ENCODE data around the gene TMEM40. TPM values are rescaled to one million over a fixed set of nuclear protein-coding genes. Genes with fewer than 3 reads are reported as not detected.

TMEM40 gene
- total and polyA plus RNA-seq, 2 of the 13 experiments (the other 11 are each of a cell fraction or from before 2014, with no cell fraction given) = 0.16 TPM; not detected in 1

DNA sequence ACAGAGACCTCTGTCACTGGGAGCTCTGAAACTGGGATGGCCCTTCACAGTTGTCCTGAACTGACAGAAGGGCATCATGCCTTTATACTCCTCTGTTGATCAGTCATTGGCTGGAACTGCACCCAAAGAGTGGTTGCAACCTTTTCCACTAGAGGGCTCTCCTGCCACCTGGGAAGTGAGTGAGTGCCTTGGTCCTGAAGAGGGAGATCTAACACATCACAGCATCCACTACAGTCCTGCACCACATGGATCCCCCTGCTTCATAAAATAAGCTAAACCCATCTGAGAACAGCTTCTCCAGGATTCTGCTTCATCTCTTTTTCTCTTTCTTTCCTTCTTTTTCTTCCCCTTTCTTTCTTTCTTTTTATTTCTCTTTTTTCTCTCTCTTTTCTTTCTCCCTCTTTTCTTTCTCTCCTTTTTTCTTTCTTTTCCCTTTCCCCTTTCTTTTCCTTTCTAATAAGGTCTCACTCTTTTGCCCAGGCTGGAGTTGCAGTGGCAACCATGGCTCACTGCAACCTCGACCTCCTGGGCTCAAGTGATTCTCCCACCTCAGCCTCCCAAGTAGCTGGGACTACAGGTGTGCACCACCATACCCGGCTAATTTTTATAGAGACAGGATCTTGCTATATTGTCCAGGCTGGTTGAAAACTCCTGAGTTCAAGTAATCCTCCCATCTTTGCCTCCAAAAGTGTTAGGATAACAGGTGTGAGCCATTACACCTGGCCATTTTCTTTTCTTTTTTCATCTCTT, 52.4 kb downstream of the TMEM40 start (continued):
- TF ChIP-seq MAFG (CRISPR knock-in tag; IDR thresholded peaks at IDR 0.05) (no peak), EHMT2 (IDR thresholded peaks at IDR 0.05; ENCODE audit: borderline replicate concordance, low read depth, low read length) (no peak), ZNF83 (CRISPR knock-in tag; IDR thresholded peaks at IDR 0.05; ENCODE audit: borderline replicate concordance) (no peak), RFX5 (IDR thresholded peaks at IDR 0.05; ENCODE audit: low read depth, low read length) (no peak), ZNF792 (CRISPR knock-in tag; IDR thresholded peaks at IDR 0.05) (peak; percentile 68; the same call in 1 of the 2 replicates), SUZ12 (IDR thresholded peaks at IDR 0.05; ENCODE audit: low read depth, low read length) (no peak), CREM (IDR thresholded peaks at IDR 0.05) (no peak), CREM (CRISPR knock-in tag; IDR thresholded peaks at IDR 0.05) (no peak), RAD21 (CRISPR knock-in tag; IDR thresholded peaks at IDR 0.05) (peak; percentile 68), ZNF263 (CRISPR knock-in tag; IDR thresholded peaks at IDR 0.05) (no peak), SMC3 (IDR thresholded peaks at IDR 0.05; ENCODE audit: low read length) (peak; percentile 86), TEAD3 (CRISPR knock-in tag; optimal IDR thresholded peaks at IDR 0.05; ENCODE audit: borderline replicate concordance) (peak; percentile 23), ZFP62 (CRISPR knock-in tag; IDR thresholded peaks at IDR 0.05) (no peak), SALL1 (CRISPR knock-in tag; IDR thresholded peaks at IDR 0.05) (0 out of 2 replicates have a peak, but pooled peaks have one; percentile 29), ZNF547 (CRISPR knock-in tag; IDR thresholded peaks at IDR 0.05) (no peak), ZNF644 (CRISPR knock-in tag; IDR thresholded peaks at IDR 0.05; ENCODE audit: low read depth) (0 out of 2 replicates have a peak, but pooled peaks have one; percentile 23), ZNF616 (CRISPR knock-in tag; IDR thresholded peaks at IDR 0.05; ENCODE audit: low read depth) (no peak), ZKSCAN8 (CRISPR knock-in tag; IDR thresholded peaks at IDR 0.05; ENCODE audit: borderline replicate concordance) (0 out of 2 replicates have a peak, but pooled peaks have one; percentile 26), TRIM24 (CRISPR knock-in tag; IDR thresholded peaks at IDR 0.05) (no peak), ZNF331 (CRISPR knock-in tag; IDR thresholded peaks at IDR 0.05) (0 out of 2 replicates have a peak, but pooled peaks have one; percentile 39), ZNF766 (CRISPR knock-in tag; IDR thresholded peaks at IDR 0.05; ENCODE audit: borderline replicate concordance) (no peak), STAG1 (CRISPR knock-in tag; IDR thresholded peaks at IDR 0.05) (peak; percentile 73)
- TF ChIP-seq, protein P1, sequence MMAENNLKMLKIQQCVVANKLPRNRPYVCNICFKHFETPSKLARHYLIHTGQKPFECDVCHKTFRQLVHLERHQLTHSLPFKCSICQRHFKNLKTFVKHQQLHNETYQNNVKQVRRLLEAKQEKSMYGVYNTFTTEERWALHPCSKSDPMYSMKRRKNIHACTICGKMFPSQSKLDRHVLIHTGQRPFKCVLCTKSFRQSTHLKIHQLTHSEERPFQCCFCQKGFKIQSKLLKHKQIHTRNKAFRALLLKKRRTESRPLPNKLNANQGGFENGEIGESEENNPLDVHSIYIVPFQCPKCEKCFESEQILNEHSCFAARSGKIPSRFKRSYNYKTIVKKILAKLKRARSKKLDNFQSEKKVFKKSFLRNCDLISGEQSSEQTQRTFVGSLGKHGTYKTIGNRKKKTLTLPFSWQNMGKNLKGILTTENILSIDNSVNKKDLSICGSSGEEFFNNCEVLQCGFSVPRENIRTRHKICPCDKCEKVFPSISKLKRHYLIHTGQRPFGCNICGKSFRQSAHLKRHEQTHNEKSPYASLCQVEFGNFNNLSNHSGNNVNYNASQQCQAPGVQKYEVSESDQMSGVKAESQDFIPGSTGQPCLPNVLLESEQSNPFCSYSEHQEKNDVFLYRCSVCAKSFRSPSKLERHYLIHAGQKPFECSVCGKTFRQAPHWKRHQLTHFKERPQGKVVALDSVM (CRISPR knock-in tag; IDR thresholded peaks at IDR 0.05) = no peak
- TF ChIP-seq, protein P2, sequence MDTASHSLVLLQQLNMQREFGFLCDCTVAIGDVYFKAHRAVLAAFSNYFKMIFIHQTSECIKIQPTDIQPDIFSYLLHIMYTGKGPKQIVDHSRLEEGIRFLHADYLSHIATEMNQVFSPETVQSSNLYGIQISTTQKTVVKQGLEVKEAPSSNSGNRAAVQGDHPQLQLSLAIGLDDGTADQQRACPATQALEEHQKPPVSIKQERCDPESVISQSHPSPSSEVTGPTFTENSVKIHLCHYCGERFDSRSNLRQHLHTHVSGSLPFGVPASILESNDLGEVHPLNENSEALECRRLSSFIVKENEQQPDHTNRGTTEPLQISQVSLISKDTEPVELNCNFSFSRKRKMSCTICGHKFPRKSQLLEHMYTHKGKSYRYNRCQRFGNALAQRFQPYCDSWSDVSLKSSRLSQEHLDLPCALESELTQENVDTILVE (CRISPR knock-in tag; IDR thresholded peaks at IDR 0.05) = no peak
- TF ChIP-seq, protein P3, sequence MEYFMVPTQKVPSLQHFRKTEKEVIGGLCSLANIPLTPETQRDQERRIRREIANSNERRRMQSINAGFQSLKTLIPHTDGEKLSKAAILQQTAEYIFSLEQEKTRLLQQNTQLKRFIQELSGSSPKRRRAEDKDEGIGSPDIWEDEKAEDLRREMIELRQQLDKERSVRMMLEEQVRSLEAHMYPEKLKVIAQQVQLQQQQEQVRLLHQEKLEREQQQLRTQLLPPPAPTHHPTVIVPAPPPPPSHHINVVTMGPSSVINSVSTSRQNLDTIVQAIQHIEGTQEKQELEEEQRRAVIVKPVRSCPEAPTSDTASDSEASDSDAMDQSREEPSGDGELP (IDR thresholded peaks at IDR 0.05; ENCODE audit: borderline replicate concordance, low read depth) = peak; percentile 42; the same call in 1 of the 2 replicates
- TF ChIP-seq, protein P4, sequence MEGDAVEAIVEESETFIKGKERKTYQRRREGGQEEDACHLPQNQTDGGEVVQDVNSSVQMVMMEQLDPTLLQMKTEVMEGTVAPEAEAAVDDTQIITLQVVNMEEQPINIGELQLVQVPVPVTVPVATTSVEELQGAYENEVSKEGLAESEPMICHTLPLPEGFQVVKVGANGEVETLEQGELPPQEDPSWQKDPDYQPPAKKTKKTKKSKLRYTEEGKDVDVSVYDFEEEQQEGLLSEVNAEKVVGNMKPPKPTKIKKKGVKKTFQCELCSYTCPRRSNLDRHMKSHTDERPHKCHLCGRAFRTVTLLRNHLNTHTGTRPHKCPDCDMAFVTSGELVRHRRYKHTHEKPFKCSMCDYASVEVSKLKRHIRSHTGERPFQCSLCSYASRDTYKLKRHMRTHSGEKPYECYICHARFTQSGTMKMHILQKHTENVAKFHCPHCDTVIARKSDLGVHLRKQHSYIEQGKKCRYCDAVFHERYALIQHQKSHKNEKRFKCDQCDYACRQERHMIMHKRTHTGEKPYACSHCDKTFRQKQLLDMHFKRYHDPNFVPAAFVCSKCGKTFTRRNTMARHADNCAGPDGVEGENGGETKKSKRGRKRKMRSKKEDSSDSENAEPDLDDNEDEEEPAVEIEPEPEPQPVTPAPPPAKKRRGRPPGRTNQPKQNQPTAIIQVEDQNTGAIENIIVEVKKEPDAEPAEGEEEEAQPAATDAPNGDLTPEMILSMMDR (CRISPR knock-in tag; IDR thresholded peaks at IDR 0.05) = peak; percentile 90
